HL-60 (cell line): Measurements from ENCODE around the gene CD74.

Experiments used
- CTCF ChIP-seq: IDR thresholded peaks from one replicate; pipeline ENCODE4 v1.5.1; 2011; ENCODE audit warnings: low read length, control low read depth, inconsistent platforms; ENCODE audit not compliant: insufficient read depth
- GABPA ChIP-seq: IDR thresholded peaks from 2 replicates; pipeline ENCODE4 v1.6.1; 2012; ENCODE audit warnings: low read depth
- POLR2AphosphoS5 ChIP-seq: IDR thresholded peaks from 2 replicates; pipeline ENCODE4 v1.6.1; 2012; ENCODE audit warnings: low read depth

GRCh38 chr5:150394131-150394530 lies 18.6 kb downstream of the CD74 start:
- TF ChIP-seq CTCF = no peak
- no peak for TF ChIP-seq POLR2AphosphoS5
- no peak for TF ChIP-seq GABPA
